Measurements from ENCODE around the gene EIF2B5.

DNA sequence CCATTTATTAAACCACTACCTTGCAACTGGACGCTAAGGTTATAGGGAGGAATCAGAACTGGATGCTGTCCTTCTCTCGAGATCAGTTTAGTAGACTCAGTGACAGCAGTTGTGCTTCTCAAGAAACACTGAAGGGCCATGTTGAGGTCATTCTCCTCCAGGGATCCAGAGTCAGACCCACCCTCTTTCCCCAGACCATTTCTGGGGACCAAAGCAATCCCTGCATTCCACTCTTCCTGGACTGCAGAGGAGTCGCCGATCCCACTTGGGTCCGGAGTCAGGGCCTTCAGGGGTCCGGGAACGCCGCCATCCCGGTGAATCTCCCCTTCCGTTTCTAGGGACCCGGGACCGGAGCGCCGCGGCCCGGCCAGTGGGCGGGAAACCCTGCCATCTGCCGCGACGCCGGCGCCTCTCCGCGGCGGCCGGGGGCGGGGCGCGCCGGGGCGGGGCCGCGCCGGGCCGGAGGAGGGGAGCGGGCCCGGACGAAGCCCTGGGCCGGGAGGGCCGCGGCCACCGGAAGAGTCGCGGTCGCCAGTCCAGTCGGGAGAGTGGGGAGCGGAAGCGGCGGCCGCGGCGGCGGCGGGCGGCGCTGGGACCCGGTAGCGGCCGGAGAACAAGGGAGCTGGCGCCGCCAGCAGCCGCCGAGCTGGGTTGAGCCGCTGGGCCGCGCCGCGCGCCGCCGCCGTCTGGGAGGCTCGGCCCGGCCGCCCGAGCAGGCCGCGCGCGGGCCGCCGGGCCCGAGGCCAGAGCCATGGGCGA, 19.9 kb downstream of the EIF2B5 start, which contains the start of gene DVL3:
- no peak for TF ChIP-seq EZH2 (IDR thresholded peaks at IDR 0.05)
- peak; percentile 49; the same call in 1 of the 2 replicates for TF ChIP-seq POLR2AphosphoS5 (IDR thresholded peaks at IDR 0.05; ENCODE audit: borderline replicate concordance, low read depth, low read length)
